OCI-LY3 (cell line): ENCODE data around the gene AQR.

ENCODE experiments used
- H2AFZ ChIP-seq: fragments of 200-600, 300-600 bp; shearing (Covaris generic); 2 replicates; pipeline ENCODE4 v1.6.0; 2014; ENCODE audit warnings: antibody characterized with exemption, low read depth, low read length
- H3K27ac ChIP-seq: fragments of 200-600, 300-600 bp; sonication (generic); 2 replicates; pipeline ENCODE4 v1.5.1; 2014; ENCODE audit warnings: mild to moderate bottlenecking, low read length, moderate library complexity, mixed read lengths
- H3K27me3 ChIP-seq: fragments of 200-600, 300-600 bp; sonication (generic); 2 replicates; pipeline ENCODE4 v1.6.1; 2014; ENCODE audit warnings: low read depth, low read length, mixed read lengths
- H3K36me3 ChIP-seq: fragments of 200-600, 300-600 bp; sonication (generic); replicated peaks from 2 replicates; pipeline ENCODE3; 2014; ENCODE audit warnings: low read depth, low read length, mixed read lengths
- H3K4me1 ChIP-seq: fragments of 300-600, 200-600 bp; sonication (generic); 2 replicates; pipeline ENCODE4 v1.6.1; 2014; ENCODE audit warnings: low read length, mixed read lengths
- H3K4me2 ChIP-seq: fragments of 200-600, 300-600 bp; sonication (generic); 2 replicates; pipeline ENCODE4 v1.6.1; 2014; ENCODE audit warnings: low read length, mixed read lengths
- H3K4me3 ChIP-seq: fragments of 300-600, 200-600 bp; sonication (generic); 2 replicates; pipeline ENCODE4 v1.5.1; 2014; ENCODE audit warnings: antibody characterized with exemption, mild to moderate bottlenecking, low read length, moderate library complexity
- H3K79me2 ChIP-seq: fragments of 300-600, 200-600 bp; shearing (Covaris generic); 2 replicates; pipeline ENCODE4 v1.6.1; 2014; ENCODE audit warnings: mild to moderate bottlenecking, low read length, mixed read lengths
- H3K9ac ChIP-seq: fragments of 300-600, 200-600 bp; shearing (Covaris generic); 2 replicates; pipeline ENCODE4 v1.6.0; 2014; ENCODE audit warnings: mild to moderate bottlenecking, low read length, moderate library complexity
- H3K9me3 ChIP-seq: fragments of 200-600, 300-600 bp; shearing (Covaris generic); 2 replicates; pipeline ENCODE4 v1.6.1; 2014; ENCODE audit warnings: low read length, mixed read lengths; ENCODE audit not compliant: insufficient read depth
- H4K20me1 ChIP-seq: fragments of 200-600, 300-600 bp; sonication (generic); 2 replicates; pipeline ENCODE4 v1.6.1; 2016; ENCODE audit warnings: low read length, mixed read lengths; ENCODE audit not compliant: insufficient read depth
- EZH2phosphoT487 ChIP-seq: fragments of 200-600 bp; shearing (Covaris generic); IDR thresholded peaks from 2 replicates; pipeline ENCODE4 v1.6.1; 2018; ENCODE audit warnings: antibody characterized with exemption, mixed run types, low read depth
- TF ChIP-seq, protein P1 (sequence below): fragments of 200-600, 300-600 bp; sonication (generic); IDR thresholded peaks from 2 replicates; pipeline ENCODE4 v1.5.1; 2014; ENCODE audit warnings: antibody characterized with exemption, low read length, low read depth

Gene AQR

GRCh38 chr15:34993877-34994276, 24.3 kb upstream of the AQR start:
- Histone ChIP-seq H3K79me2 (no peaks in the 10 kb centered on the region), H2AFZ (peak overlapping the region; percentile 67; the same call in 1 of the 2 replicates), H3K36me3 (no peaks in the 10 kb centered on the region), H3K4me1 (peaks cover 23% of the 10 kb centered on the region), H3K9ac (no peak overlapping the region), H3K4me3 (no peak overlapping the region), H3K9me3 (no peaks in the 10 kb centered on the region), H4K20me1 (no peaks in the 10 kb centered on the region), H3K4me2 (peak overlapping the region; percentile 52), H3K27me3 (peaks cover 11% of the 10 kb centered on the region; the same call in 1 of the 2 replicates), H3K27ac (no peak overlapping the region)
- TF ChIP-seq EZH2phosphoT487 = no peak
- TF ChIP-seq, protein P1, sequence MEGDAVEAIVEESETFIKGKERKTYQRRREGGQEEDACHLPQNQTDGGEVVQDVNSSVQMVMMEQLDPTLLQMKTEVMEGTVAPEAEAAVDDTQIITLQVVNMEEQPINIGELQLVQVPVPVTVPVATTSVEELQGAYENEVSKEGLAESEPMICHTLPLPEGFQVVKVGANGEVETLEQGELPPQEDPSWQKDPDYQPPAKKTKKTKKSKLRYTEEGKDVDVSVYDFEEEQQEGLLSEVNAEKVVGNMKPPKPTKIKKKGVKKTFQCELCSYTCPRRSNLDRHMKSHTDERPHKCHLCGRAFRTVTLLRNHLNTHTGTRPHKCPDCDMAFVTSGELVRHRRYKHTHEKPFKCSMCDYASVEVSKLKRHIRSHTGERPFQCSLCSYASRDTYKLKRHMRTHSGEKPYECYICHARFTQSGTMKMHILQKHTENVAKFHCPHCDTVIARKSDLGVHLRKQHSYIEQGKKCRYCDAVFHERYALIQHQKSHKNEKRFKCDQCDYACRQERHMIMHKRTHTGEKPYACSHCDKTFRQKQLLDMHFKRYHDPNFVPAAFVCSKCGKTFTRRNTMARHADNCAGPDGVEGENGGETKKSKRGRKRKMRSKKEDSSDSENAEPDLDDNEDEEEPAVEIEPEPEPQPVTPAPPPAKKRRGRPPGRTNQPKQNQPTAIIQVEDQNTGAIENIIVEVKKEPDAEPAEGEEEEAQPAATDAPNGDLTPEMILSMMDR = no peak

- Histone ChIP-seq H3K36me3 (no peaks in the 10 kb centered on the region), H3K4me3 (no peak overlapping the region), H2AFZ (peak overlapping the region; percentile 67; the same call in 1 of the 2 replicates), H3K9me3 (no peaks in the 10 kb centered on the region), H4K20me1 (no peaks in the 10 kb centered on the region), H3K79me2 (peaks cover 1% of the 10 kb centered on the region; the same call in 1 of the 2 replicates), H3K27ac (no peak overlapping the region), H3K9ac (no peak overlapping the region), H3K4me1 (peaks cover 24% of the 10 kb centered on the region), H3K4me2 (peak overlapping the region; percentile 52), H3K27me3 (peaks cover 11% of the 10 kb centered on the region; the same call in 1 of the 2 replicates)
- TF ChIP-seq, protein P1 = no peak
- TF ChIP-seq EZH2phosphoT487 = no peak
Measured at GRCh38 chr15:34993412-34993811, 23.9 kb upstream of the AQR start.

DNA sequence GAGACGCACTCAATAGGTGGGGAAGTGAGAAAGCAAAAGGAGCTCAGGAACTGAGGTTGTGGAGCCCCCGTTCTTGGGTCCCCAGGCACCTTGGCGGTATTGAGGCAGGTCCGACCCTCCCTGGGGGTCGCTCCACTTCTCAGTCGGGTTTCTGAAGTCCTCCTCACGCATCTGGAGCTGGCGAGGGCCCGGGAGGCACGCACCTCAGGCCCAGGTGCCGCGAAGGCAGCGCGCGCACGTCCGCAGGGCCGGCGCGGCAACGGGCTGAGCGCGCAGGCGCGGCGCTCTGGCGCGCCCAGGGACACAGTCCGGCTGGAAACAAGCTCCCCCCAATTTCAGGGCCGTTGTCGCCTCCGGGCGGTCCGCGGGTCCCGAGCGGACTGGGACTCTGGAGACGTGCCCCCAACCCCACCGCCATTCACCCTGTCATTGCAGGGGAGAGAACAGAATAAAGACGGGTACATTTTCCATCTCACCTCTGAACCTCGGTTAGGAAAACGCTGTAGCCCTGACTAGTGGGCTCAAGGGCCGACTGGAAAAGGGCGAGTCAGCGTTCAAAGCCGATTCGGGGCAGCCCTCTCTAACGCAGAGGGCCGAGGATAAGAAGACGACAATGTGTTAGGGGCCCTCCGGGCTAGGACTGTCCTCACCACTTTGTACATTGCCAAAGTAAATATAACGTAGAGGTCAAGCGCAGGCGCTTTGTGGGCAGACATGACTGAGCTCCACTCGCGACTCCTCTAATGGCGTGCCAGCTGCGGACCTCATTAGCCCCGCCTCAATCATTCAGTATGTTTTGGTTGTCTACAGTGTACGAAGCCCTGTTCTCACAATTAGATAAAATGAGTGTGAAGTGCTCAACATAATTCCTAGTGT, 18.7 kb upstream of the AQR start, which contains the start of gene ZNF770:
Gene ZNF770 (minus strand): TSS at position 261 of the 876 bp plus-strand sequence. CDS start 4,853 bp downstream, outside the sequence.
- Histone ChIP-seq H3K79me2 (peaks cover 50% of the 10 kb centered on the region), H3K27ac (peak within 1 kb of the TSS; percentile 82), H3K9ac (peak within 1 kb of the TSS; percentile 97), H3K4me1 (peaks cover 23% of the 10 kb centered on the region), H3K9me3 (no peaks in the 10 kb centered on the region), H3K27me3 (no peaks in the 10 kb centered on the region), H3K4me3 (peak within 1 kb of the TSS; percentile 92), H3K36me3 (peaks cover 19% of the 10 kb centered on the region), H3K4me2 (peak within 1 kb of the TSS; percentile 96), H4K20me1 (peaks cover 23% of the 10 kb centered on the region), H2AFZ (peak within 1 kb of the TSS; percentile 100)
- no peak for TF ChIP-seq EZH2phosphoT487
- TF ChIP-seq, protein P1 = no peak

GRCh38 chr15:34987609-34988026, 18.1 kb upstream of the AQR start:
- H3K4me2 ChIP-seq = peak overlapping the region; percentile 96
- H3K27me3 ChIP-seq = no peaks in the 10 kb centered on the region
- peak overlapping the region; percentile 41; the same call in 1 of the 2 replicates for H2AFZ ChIP-seq
- H3K36me3 ChIP-seq = peaks cover 21% of the 10 kb centered on the region
- peak overlapping the region; percentile 97 for H3K9ac ChIP-seq
- H3K27ac ChIP-seq = peak overlapping the region; percentile 82
- H4K20me1 ChIP-seq = peaks cover 23% of the 10 kb centered on the region
- no peak for TF ChIP-seq EZH2phosphoT487
- TF ChIP-seq, protein P1 = no peak
- H3K9me3 ChIP-seq = no peaks in the 10 kb centered on the region
- H3K79me2 ChIP-seq = peaks cover 57% of the 10 kb centered on the region
- peaks cover 20% of the 10 kb centered on the region for H3K4me1 ChIP-seq
- H3K4me3 ChIP-seq = peak overlapping the region; percentile 92
